ENCODE results near the gene PERM1. TPM values are rescaled to one million over a fixed set of nuclear protein-coding genes. Genes with fewer than 3 reads are reported as not detected.

PERM1 gene
- total RNA-seq, 1 experiment from 2014 or later, result 0.81 TPM

- TF ChIP-seq EZH2 (IDR thresholded peaks at IDR 0.05; ENCODE audit: low read depth), result no peak
- TF ChIP-seq CTCF (conservative IDR thresholded peaks at IDR 0.05), result no peak
- no peak for DNase-seq
Measured at GRCh38 chr1:961132-961669, 20.7 kb downstream of the PERM1 start.

DNA sequence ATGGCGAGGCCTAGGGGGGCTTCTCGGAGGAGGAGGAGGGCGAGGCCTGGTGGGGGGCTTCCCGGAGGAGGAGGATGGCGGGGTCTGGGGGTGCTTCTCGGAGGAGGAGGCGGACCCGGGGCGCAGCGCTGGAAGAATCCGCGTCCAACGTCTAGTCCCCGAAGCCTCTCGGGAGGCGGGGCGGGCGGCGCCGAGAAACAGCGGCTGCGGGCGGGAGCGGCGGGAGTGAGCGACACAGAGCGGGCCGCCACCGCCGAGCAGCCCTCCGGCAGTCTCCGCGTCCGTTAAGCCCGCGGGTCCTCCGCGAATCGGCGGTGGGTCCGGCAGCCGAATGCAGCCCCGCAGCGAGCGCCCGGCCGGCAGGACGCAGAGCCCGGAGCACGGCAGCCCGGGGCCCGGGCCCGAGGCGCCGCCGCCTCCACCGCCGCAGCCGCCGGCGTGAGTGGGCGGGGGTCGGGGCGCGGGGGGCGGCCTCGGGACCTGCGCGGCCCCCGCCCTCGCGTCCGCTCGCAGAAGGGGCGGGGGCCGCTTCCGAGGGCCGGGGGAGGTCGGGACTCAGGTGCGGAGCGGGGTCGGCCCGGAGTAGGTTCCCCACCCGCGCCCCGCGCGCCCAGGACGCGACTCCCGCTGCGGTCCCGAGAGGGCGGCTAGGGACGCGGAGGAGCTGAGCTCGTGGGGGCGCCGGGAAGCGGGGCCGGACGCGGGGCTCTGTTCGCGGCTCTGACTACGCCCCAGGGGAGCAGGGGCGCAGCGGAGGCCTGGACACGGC is 21.3 kb downstream of the PERM1 start, which contains the start of gene KLHL17:
KLHL17 (plus strand) TSS at position 222 of the 769 bp plus-strand sequence; CDS start at position 332, 110 bp downstream.
- no TSS peak for BruUV-seq (replicated peaks)
- no peaks in the 10 kb centered on the region for H3K9me2 ChIP-seq (ENCODE audit: insufficient read depth)
- H3K27me3 ChIP-seq (ENCODE audit: insufficient read depth, low read depth), result no peaks in the 10 kb centered on the region
- H3K9me3 ChIP-seq (ENCODE audit: insufficient read depth, low read depth), result no peaks in the 10 kb centered on the region
- peaks cover 28% of the 10 kb centered on the region for H3K79me2 ChIP-seq (ENCODE audit: low read depth)
- H3K27ac ChIP-seq, result no peak within 1 kb of the TSS
- peaks cover 4% of the 10 kb centered on the region; the same call in 1 of the 2 replicates for H3F3A ChIP-seq (ENCODE audit: insufficient read depth, low read depth)
- intact Hi-C loops (cut with micrococcal nuclease; ENCODE audit: unreplicated experiment), result no loop called here
- H4K20me1 ChIP-seq (ENCODE audit: insufficient read depth), result peaks cover 13% of the 10 kb centered on the region
- 0 out of 2 replicates have a peak, but pooled peaks cover 4% of the 10 kb centered on the region for H3K36me3 ChIP-seq (ENCODE audit: low read depth)
- H3K4me1 ChIP-seq (replicated peaks; ENCODE audit: insufficient read depth), result peaks cover 13% of the 10 kb centered on the region
- peak within 1 kb of the TSS; percentile 100; the same call in 1 of the 2 replicates for H3K4me3 ChIP-seq
- H2AFZ ChIP-seq, result peak within 1 kb of the TSS; percentile 48; the same call in 1 of the 2 replicates
- peak in 1 of 2 experiments; percentile 67 for DNase-seq
- POLR2A ChIA-PET (ENCODE audit: unreplicated experiment), result no interaction called here
- no peak for TF ChIP-seq CTCF (conservative IDR thresholded peaks at IDR 0.05)
- TF ChIP-seq EZH2 (IDR thresholded peaks at IDR 0.05; ENCODE audit: low read depth), result no peak
- CTCF ChIA-PET, result no interaction called here
- H3K4me2 ChIP-seq, result peak within 1 kb of the TSS; percentile 98

More at GRCh38 chr1:961132-961669, 20.7 kb downstream of the PERM1 start:
- Histone ChIP-seq H3K27me3 (ENCODE audit: insufficient read depth, low read depth) (no peaks in the 10 kb centered on the region), H3F3A (ENCODE audit: insufficient read depth, low read depth) (peaks cover 10% of the 10 kb centered on the region; the same call in 1 of the 2 replicates), H3K9me2 (ENCODE audit: insufficient read depth) (no peaks in the 10 kb centered on the region), H3K4me3 (peak overlapping the region; percentile 65; the same call in 1 of the 2 replicates), H3K27ac (no peak overlapping the region), H3K4me1 (replicated peaks; ENCODE audit: insufficient read depth) (peaks cover 17% of the 10 kb centered on the region), H3K36me3 (ENCODE audit: low read depth) (0 out of 2 replicates have a peak, but pooled peaks cover 4% of the 10 kb centered on the region), H3K9me3 (ENCODE audit: insufficient read depth, low read depth) (no peaks in the 10 kb centered on the region), H4K20me1 (ENCODE audit: insufficient read depth) (peaks cover 13% of the 10 kb centered on the region), H3K79me2 (ENCODE audit: low read depth) (peaks cover 28% of the 10 kb centered on the region), H3K4me2 (peak overlapping the region; percentile 75), H2AFZ (no peak overlapping the region)
- intact Hi-C loops (cut with micrococcal nuclease; ENCODE audit: unreplicated experiment), result no loop called here
- ChIA-PET CTCF (no interaction called here), POLR2A (ENCODE audit: unreplicated experiment) (no interaction called here)
- BruUV-seq (replicated peaks), result no TSS peak

DNA sequence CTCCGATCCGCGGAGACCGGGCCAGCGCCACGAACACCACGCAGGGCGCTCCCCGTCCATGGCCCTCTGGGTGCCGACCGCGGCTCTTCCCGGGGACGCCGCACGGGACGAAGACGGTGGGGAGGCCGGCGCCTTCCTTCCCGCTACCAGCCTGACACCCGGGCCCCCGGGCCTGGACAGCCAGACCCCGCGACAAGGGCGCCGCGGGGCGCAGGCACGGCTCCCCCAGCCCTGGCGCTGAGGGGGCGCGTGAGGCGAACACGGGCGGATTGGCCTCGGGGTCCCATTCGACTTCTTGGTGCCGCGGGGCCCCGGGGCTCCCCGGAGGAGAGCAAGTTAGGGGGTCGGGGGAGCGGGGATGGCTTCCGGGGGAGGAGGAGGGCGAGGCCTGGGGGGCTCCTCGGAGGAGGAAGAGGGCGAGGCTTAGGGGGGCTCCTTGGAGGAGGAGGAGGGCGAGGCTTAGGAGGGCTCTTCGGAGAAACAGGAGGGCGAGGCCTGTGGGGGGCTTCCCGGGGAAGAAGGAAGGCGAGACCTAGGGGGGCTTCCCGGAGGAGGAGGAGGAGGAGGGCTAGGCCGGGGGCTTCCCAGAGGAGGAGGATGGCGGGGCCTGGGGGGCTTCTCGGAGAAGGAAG is 22.0 kb downstream of the PERM1 start:
- ChIA-PET POLR2A (ENCODE audit: unreplicated experiment) (no interaction called here), CTCF (interaction anchor here (0.6 kb wide), 1 partner anchor 24 kb away, joined by 3 read pairs; no protein-coding TSS in a partner anchor)
- Histone ChIP-seq H3K27me3 (ENCODE audit: insufficient read depth, low read depth) (no peaks in the 10 kb centered on the region), H3K27ac (no peak overlapping the region), H3F3A (ENCODE audit: insufficient read depth, low read depth) (no peaks in the 10 kb centered on the region), H3K36me3 (ENCODE audit: low read depth) (0 out of 2 replicates have a peak, but pooled peaks cover 4% of the 10 kb centered on the region), H2AFZ (peak overlapping the region; percentile 48; the same call in 1 of the 2 replicates), H3K9me3 (ENCODE audit: insufficient read depth, low read depth) (no peaks in the 10 kb centered on the region), H3K9me2 (ENCODE audit: insufficient read depth) (no peaks in the 10 kb centered on the region), H3K4me3 (peak overlapping the region; percentile 65; the same call in 1 of the 2 replicates), H3K79me2 (ENCODE audit: low read depth) (peaks cover 28% of the 10 kb centered on the region), H4K20me1 (ENCODE audit: insufficient read depth) (peaks cover 13% of the 10 kb centered on the region), H3K4me1 (replicated peaks; ENCODE audit: insufficient read depth) (peaks cover 9% of the 10 kb centered on the region), H3K4me2 (peak overlapping the region; percentile 98)
- no peak for TF ChIP-seq EZH2 (IDR thresholded peaks at IDR 0.05; ENCODE audit: low read depth)
- TF ChIP-seq CTCF (conservative IDR thresholded peaks at IDR 0.05), result no peak
- no peak for DNase-seq
- BruUV-seq (replicated peaks), result no TSS peak
- intact Hi-C loops (cut with micrococcal nuclease; ENCODE audit: unreplicated experiment), result no loop called here
